Umbilical cord (tissue), 2 donors: Measurements from ENCODE around the gene INO80C. TPM values are rescaled to one million over a fixed set of nuclear protein-coding genes. Genes with fewer than 3 reads are reported as not detected.

Experiments
- DNase-seq: peaks from one replicate; pipeline ENCODE4 v3.0.0-alpha.2; 2015; ENCODE audit warnings: low spot score
- total RNA-seq: library from RNA; depleted of rRNA; stranded (reverse); fragments of >200 nt; gene quantifications from one replicate; pipeline ENCODE4 v1.2.3, GENCODE V29; 2014; ENCODE audit warnings: low replicate concordance; ENCODE audit not compliant: insufficient read depth

INO80C gene
- total RNA-seq, 1 donor from 2014 or later, result 13.7 TPM

DNA sequence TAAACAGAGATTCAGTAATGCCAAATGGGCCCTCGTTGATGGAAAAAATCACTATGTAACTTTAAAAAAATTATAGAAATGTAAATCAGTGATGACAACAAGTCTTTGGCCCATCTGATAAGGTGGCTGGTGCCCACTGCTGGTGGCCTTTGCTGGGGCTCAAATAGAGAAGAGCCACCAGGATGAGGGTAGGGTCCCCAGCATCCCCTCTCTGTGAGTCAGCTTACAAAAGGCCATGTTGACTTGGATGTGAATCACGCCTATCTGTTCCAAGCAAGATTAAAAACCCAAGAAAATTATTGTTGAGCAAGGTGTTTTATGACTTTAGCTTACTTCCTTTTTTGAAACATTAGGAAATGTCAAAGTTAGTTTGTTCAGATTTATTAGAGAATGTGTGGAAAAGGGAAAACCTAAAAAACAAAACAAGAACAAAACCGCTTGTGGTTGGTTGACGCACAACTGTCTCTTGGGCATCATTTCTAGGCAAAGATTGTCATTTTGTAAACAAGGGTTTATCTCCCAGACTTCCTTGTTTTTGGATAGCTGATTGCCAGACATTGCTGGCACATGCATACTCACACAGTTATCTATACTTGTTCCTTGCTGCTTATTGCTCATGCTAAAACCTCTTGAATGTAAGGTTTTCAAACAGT is 66.9 kb downstream of the INO80C start:
- DNase-seq, result no peak

- no peak for DNase-seq
Measured at GRCh38 chr18:35426786-35427185, 71.0 kb downstream of the INO80C start.

DNA sequence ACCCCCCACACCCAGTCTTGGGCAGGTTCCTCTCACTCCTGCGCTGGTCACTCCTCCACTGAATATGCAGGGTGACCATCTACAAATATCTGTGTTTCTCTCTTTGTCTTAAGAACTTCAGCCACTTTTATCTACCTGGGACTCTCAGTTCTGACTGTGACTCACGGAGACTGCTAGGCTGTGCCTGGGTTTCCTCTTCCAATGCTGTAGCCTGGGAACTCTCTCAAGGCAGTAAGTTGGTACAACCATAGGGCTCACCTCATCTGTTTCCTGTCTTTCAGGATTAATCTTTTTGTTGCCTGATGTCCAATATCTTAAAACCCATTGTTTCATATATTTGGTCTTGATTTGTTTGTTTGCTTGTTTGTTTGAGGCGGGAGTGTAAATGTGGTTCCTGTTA is 73.4 kb downstream of the INO80C start:
- DNase-seq, result no peak

- DNase-seq, result no peak
Measured at GRCh38 chr18:35422237-35422636, 75.5 kb downstream of the INO80C start.

DNA sequence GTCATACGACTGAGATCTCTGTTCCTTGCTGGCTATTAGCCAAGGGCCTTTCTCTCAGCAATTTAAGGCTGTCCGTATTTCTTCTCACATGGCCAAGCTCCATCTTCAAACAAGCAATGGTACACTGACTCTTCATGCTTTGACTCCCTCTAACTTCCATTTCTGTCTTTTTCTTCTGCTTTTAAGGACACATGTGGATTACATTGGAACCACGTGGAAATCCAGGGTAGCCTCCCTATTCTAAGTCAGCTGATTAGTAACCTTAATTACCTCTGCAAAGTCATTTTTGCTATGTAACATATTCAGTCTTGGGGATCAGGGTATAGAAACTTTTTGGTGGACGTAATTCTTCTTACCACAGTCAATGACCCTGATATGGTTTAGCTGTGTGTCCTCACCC is 79.2 kb downstream of the INO80C start:
- DNase-seq, result no peak

Other genes starting within 250 kb of the INO80C start
- gene ZSCAN30, start 207.7 kb downstream of the INO80C start, total RNA-seq, result 30.8 TPM
- gene ZNF24, start 153.5 kb downstream of the INO80C start, total RNA-seq, result 58.5 TPM
- gene ZNF396, start 120.6 kb downstream of the INO80C start, total RNA-seq, result 13.2 TPM
- gene GALNT1, start 83.8 kb upstream of the INO80C start, total RNA-seq, result 72.5 TPM